HG03175 (cell line): Measurements from ENCODE around the gene PTGER1.

Experiments used
- ATAC-seq: cut with Tn5 transposase; IDR thresholded peaks from one replicate; pipeline ENCODE4 v1.9.1; 2021; ENCODE audit warnings: mild to moderate bottlenecking, moderate library complexity; ENCODE audit not compliant: unreplicated experiment

Gene PTGER1

GRCh38 chr19:14503285-14503684 is 28.1 kb upstream of the PTGER1 start:
- ATAC-seq: no peak

- no peak for ATAC-seq
Observed at GRCh38 chr19:14502334-14503092, 27.4 kb upstream of the PTGER1 start.

GRCh38 chr19:14497228-14497921 is 22.2 kb upstream of the PTGER1 start:
- ATAC-seq: no peak

GRCh38 chr19:14496834-14497227 is 21.7 kb upstream of the PTGER1 start:
- ATAC-seq: no peak

GRCh38 chr19:14496029-14496833 is 21.1 kb upstream of the PTGER1 start, which contains the start of gene GIPC1:
Gene GIPC1 (minus strand): TSS chr19:14496127. CDS start chr19:14482976, 13,151 bp downstream.
- ATAC-seq: peak; percentile 79

- no peak for ATAC-seq
Observed at GRCh38 chr19:14495672-14496028, 20.5 kb upstream of the PTGER1 start.

- ATAC-seq: no peak
Observed at GRCh38 chr19:14494910-14495671, 19.9 kb upstream of the PTGER1 start.

GRCh38 chr19:14494411-14494810 is 19.3 kb upstream of the PTGER1 start:
- no peak for ATAC-seq

GRCh38 chr19:14492756-14493337 is 17.7 kb upstream of the PTGER1 start:
- no peak for ATAC-seq

- ATAC-seq: no peak
Observed at GRCh38 chr19:14487370-14488125, 12.4 kb upstream of the PTGER1 start.

- ATAC-seq: no peak
Observed at GRCh38 chr19:14482172-14482941, 7.2 kb upstream of the PTGER1 start.

- no peak for ATAC-seq
Observed at GRCh38 chr19:14480700-14481079, 5.5 kb upstream of the PTGER1 start.

GRCh38 chr19:14479975-14480699 is 5.0 kb upstream of the PTGER1 start:
- ATAC-seq: no peak

GRCh38 chr19:14479309-14479974 is 4.3 kb upstream of the PTGER1 start:
- ATAC-seq: no peak

GRCh38 chr19:14478113-14478545 is 3.0 kb upstream of the PTGER1 start:
- no peak for ATAC-seq

GRCh38 chr19:14477418-14478112 is 2.4 kb upstream of the PTGER1 start:
- no peak for ATAC-seq
